Stomach (tissue), 9 donors: Measurements from ENCODE around the gene PCSK7. TPM values are rescaled to one million over a fixed set of nuclear protein-coding genes. Genes with fewer than 3 reads are reported as not detected.
"Not testable (repeated sequence)": the region's sequence is repeated elsewhere in the genome, so short reads cannot be mapped to it uniquely, and the experiment has no call there.

Experiments
- DNase-seq, 2 donors: peaks; one replicate each; pipeline versions ENCODE4 v3.0.0 to v3.0.0-alpha.2; 2013 to 2019
- H3K27ac ChIP-seq, 5 donors: fragments of 200-600 bp in 4 of 5; sonication (generic) in 4 of 5; one replicate each; pipeline ENCODE4 v1.5.1; 2013 to 2019; ENCODE audit warnings: mild to moderate bottlenecking in 1 of 5, moderate library complexity in 1 of 5
- H3K27me3 ChIP-seq, 3 donors: fragments of 200-600 bp; sonication (generic); one replicate each; pipeline ENCODE4 v1.5.1; 2017 to 2019; ENCODE audit warnings: mixed run types in 1 of 3
- H3K36me3 ChIP-seq, 4 donors: fragments of 200-600 bp; sonication (generic); 1 replicate in 3 of 4; 2 replicates in 1 of 4; pipeline ENCODE4 v1.5.1; 2016 to 2019
- H3K4me1 ChIP-seq, 4 donors: fragments of 200-600 bp; sonication (generic); one replicate each; pipeline ENCODE4 v1.5.1; 2016 to 2019
- H3K4me3 ChIP-seq, 4 donors: fragments of 200-600 bp; sonication (generic) in 3 of 4; one replicate each; pipeline ENCODE4 v1.5.1; 2016 to 2019; ENCODE audit warnings: mild to moderate bottlenecking in 1 of 4
- H3K9me3 ChIP-seq, 4 donors: fragments of 200-600 bp; sonication (generic); one replicate each; pipeline ENCODE4 v1.5.1; 2016 to 2019
- CTCF ChIP-seq, 7 experiments: fragments of 450-650 bp in 4 of 7; fragments of 200-600 bp in 3 of 7; sonication (generic) in 3 of 7; IDR thresholded peaks; one replicate each; pipeline ENCODE4 v1.5.1; 2016 to 2019; ENCODE audit warnings: antibody characterized with exemption in 7 of 7, control low read depth in 2 of 7, mild to moderate bottlenecking in 1 of 7
- EP300 ChIP-seq: sonication (generic); formaldehyde crosslinking; IDR thresholded peaks from one replicate; pipeline ENCODE4 v1.6.1; 2017; ENCODE audit warnings: antibody characterized with exemption
- POLR2A ChIP-seq, 4 donors: fragments of 450-650 bp; IDR thresholded peaks; one replicate each; pipeline ENCODE4 v1.6.1; 2016; ENCODE audit warnings: antibody characterized with exemption in 4 of 4, control low read depth in 2 of 4, mild to moderate bottlenecking in 1 of 4, moderate library complexity in 1 of 4
- POLR2AphosphoS5 ChIP-seq, 3 donors: sonication (generic); formaldehyde crosslinking; IDR thresholded peaks; one replicate each; pipeline ENCODE4 v1.6.1; 2016; ENCODE audit warnings: antibody characterized with exemption in 3 of 3
- WGBS, 5 donors: extraction: QIAGEN DNeasy Blood & Tissue Kit in 3 of 5; methylation state at CpG; one replicate each; pipeline versions ENCODE4 v1.1.5 to v1.1.7; 2013 to 2018; 5-methylcytosine and 5-hydroxymethylcytosine counted together
- intact Hi-C: fragments of 100-400 bp; cut with DNase I; formaldehyde crosslinking; loops from one replicate; pipeline ENCODE4 v1.15.1; 2023; ENCODE audit warnings: low total_unique reads
- polyA plus RNA-seq, 3 donors: library from polyadenylated mRNA; stranded (reverse); fragments of 200-250 nt; gene quantifications; one replicate each; pipeline ENCODE4 v1.2.3, GENCODE V29; 2013
- total RNA-seq, 5 donors: library from RNA; depleted of rRNA; stranded (reverse); fragments of >200 nt; gene quantifications; one replicate each; pipeline versions ENCODE4 v1.1.0 to v1.2.3, GENCODE V29; 2014 to 2016
- donor health status: healthy with polysubstance abuse.
- donor health status: Bipolar disorder and iron deficiency.
- donor health status: healthy.

The PCSK7 gene
- total and polyA plus RNA-seq, 8 donors: 14.1 to 232 (median 79.3) TPM

DNA sequence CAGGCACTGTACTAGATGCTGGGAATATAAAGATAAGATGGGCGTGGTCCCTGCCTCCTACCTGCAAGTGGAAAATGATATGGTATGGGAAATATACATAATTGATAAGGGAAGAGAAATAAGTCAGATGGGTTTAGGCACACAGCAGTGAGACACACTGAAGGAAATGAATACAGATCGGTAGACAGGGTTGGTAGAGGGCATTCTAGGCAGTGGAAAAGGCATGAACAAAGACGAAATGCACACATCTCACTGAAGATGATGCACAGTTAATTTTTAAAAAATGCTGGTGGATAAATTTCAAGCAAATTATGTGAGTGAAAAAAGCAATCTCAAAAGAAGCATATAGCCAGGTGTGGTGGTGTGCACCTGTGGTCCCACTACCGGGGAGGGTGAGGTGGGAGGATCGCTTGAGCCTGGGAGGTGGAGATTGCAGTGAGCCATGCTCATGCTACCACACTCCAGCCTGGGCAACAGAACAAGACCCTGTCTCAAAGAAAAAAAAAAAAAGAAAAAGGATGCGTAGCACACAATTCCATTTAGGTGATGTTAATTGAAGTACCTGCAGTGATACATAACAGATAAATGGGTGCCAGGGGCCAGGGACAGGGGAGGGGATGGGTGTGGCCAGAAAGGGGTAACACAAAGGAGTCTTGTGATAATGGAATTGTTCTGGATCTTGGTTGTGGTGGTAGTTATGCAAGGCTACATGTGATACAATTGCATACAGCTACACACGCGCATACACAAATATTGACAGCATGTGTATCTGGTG, 22.3 kb downstream of the PCSK7 start:
- DNase-seq, H3K9me3 ChIP-seq, H3K27me3 ChIP-seq, intact Hi-C loops, H3K4me3 ChIP-seq: not testable (repeated sequence)
- WGBS, 5 donors: 62 to 84% (median 79%) methylated on average over 7 to 8 of the region's 8 CpGs
- Histone ChIP-seq H3K36me3 (peaks cover 19 to 59% (median 48%) of the 10 kb centered on the region in 4 donors), H3K27ac (peak overlapping the region in 2 of 5 donors; percentile 13 to 38), H3K4me1 (peaks cover 0 to 31% (median 5%) of the 10 kb centered on the region in 4 donors)
- peak in 2 of 3 donors; percentile 26 to 70 for TF ChIP-seq POLR2AphosphoS5 (IDR thresholded peaks at IDR 0.05)

DNA sequence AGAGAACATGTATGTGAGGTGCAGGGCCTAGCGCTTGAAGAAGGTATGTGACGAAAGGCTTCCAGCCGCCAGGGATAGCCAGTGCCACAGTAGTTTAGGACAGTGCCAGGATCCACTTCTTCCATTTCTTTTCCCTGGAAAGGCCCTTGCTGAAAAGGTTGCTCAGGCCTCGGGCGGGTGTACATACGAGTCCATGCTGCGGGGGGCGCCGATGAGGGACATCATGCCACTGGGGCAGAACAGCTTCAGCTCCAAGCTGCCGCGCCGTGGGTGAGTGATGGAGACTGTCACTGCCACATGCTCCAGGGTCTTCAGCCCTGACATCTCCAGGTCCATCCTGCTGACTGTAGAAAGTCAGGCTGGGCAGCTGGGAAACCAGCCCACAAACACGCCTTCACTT, 23.2 kb downstream of the PCSK7 start:
- H3K27me3 ChIP-seq, H3K27ac ChIP-seq, DNase-seq, H3K4me3 ChIP-seq, H3K9me3 ChIP-seq, intact Hi-C loops: not testable (repeated sequence)
- Histone ChIP-seq H3K4me1 (peaks cover 0 to 40% (median 9%) of the 10 kb centered on the region in 4 donors), H3K36me3 (peaks cover 20 to 59% (median 48%) of the 10 kb centered on the region in 4 donors)
- WGBS, 5 donors: 78 to 90% (median 86%) methylated on average over 6 to 9 of the region's 13 CpGs; no CpG with 5 or more reads in 1 of the 5 donors
- peak; percentile 36 to 51 (median 49) for TF ChIP-seq POLR2AphosphoS5 (IDR thresholded peaks at IDR 0.05)

DNA sequence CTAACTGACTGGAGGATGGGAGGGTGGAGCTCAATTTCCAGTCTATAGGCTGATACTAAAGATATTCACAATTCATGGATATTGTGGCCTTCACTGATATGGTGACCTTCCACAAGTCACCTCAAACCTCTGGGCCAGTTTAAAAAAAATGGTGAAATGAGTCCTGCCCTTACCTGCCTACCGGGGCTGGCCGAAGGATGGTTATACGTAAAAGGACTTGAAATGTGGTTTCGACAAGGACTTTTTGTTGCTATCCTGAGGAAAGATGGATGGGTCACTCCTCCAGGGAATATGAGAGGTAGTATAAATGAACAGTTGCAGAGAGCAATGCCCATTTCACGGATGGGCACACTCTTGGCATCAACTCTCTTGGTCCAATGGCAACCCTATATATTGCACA, 24.4 kb downstream of the PCSK7 start:
- H3K9me3 ChIP-seq, H3K4me3 ChIP-seq, intact Hi-C loops, DNase-seq, H3K27me3 ChIP-seq: not testable (repeated sequence)
- Histone ChIP-seq H3K4me1 (peaks cover 0 to 52% (median 15%) of the 10 kb centered on the region in 4 donors), H3K36me3 (peaks cover 14 to 59% (median 49%) of the 10 kb centered on the region in 4 donors), H3K27ac (peak overlapping the region in 1 of 5 donors; percentile 43)
- WGBS, 5 donors: 85 to 97% (median 93%) methylated on average over 4 to 5 of the region's 5 CpGs

- intact Hi-C loops: not testable (repeated sequence)
Observed at GRCh38 chr11:117206859-117207258, 25.0 kb downstream of the PCSK7 start.

DNA sequence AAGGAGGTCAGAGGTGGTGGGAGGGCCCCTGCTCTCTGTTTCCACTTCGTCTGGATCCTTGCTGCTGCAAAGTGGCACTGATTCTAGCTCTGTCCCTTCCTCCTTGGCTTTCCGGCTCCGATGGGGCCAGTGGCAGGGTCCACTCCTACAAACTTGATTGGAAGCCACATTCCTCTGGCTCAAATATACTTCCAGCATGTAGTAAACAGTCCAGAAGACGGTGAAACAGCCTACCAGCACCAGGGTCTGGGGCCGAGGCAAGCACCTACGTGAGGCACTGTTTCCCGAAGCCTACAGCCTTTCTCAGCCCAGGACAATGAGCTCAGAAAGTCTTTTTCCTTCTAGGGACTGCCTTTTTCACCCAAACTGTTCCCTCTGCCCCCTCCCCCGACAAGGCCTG, 25.8 kb downstream of the PCSK7 start:
- peak; percentile 17 to 22 (median 19) for TF ChIP-seq POLR2AphosphoS5 (IDR thresholded peaks at IDR 0.05)
- DNase-seq, intact Hi-C loops, H3K27me3 ChIP-seq, H3K4me3 ChIP-seq, H3K9me3 ChIP-seq: not testable (repeated sequence)
- Histone ChIP-seq H3K36me3 (peaks cover 13 to 52% (median 48%) of the 10 kb centered on the region in 4 donors), H3K4me1 (peaks cover 0 to 61% (median 24%) of the 10 kb centered on the region in 4 donors), H3K27ac (peak overlapping the region in 2 of 5 donors; percentile 51 to 58)
- WGBS, 5 donors: 60 to 78% (median 70%) methylated on average over 6 to 8 of the region's 8 CpGs

More at GRCh38 chr11:117206859-117207258, 25.0 kb downstream of the PCSK7 start:
- Histone ChIP-seq H3K27ac (peak overlapping the region in 1 of 5 donors; percentile 33), H3K4me1 (peaks cover 0 to 58% (median 18%) of the 10 kb centered on the region in 4 donors), H3K36me3 (peaks cover 13 to 57% (median 49%) of the 10 kb centered on the region in 4 donors)
- not testable (repeated sequence) for H3K4me3 ChIP-seq, H3K27me3 ChIP-seq, H3K9me3 ChIP-seq, DNase-seq
- 64 to 78% (median 73%) methylated on average over 5 to 6 of the region's 11 CpGs; no CpG with 5 or more reads in 2 of the 5 donors for WGBS, 5 donors

- H3K4me3 ChIP-seq: peak overlapping the region in 1 of 4 donors; percentile 54
- 75 to 87% (median 86%) methylated on average over 10 to 11 of the region's 11 CpGs for WGBS, 5 donors
- H3K9me3 ChIP-seq: no peaks in the 10 kb centered on the region
- TF ChIP-seq CTCF (IDR thresholded peaks at IDR 0.05): no peak
- TF ChIP-seq POLR2A (IDR thresholded peaks at IDR 0.05): no peak
- TF ChIP-seq POLR2AphosphoS5 (IDR thresholded peaks at IDR 0.05): peak in 1 of 3 donors; percentile 15
- no peak for TF ChIP-seq EP300
- peak overlapping the region; percentile 54 to 94 (median 89) for H3K27ac ChIP-seq
- DNase-seq: no peak
- intact Hi-C loops: no loop called here
- H3K27me3 ChIP-seq: no peaks in the 10 kb centered on the region
- peaks cover 0 to 56% (median 25%) of the 10 kb centered on the region in 4 donors for H3K4me1 ChIP-seq
- H3K36me3 ChIP-seq: peaks cover 13 to 48% (median 40%) of the 10 kb centered on the region in 4 donors
Observed at GRCh38 chr11:117205211-117205818, 26.6 kb downstream of the PCSK7 start.
